GM19455 (cell line): ENCODE results near the gene HSBP1.

Source experiments
- ATAC-seq: cut with Tn5 transposase; IDR thresholded peaks from one replicate; pipeline ENCODE4 v1.9.1; 2021; ENCODE audit not compliant: unreplicated experiment

Gene HSBP1

GRCh38 chr16:83838151-83838550, 30.4 kb downstream of the HSBP1 start:
- ATAC-seq: no peak

- no peak for ATAC-seq
These were observed 31.8 kb downstream of the HSBP1 start for GRCh38 chr16:83839561-83839960.

DNA sequence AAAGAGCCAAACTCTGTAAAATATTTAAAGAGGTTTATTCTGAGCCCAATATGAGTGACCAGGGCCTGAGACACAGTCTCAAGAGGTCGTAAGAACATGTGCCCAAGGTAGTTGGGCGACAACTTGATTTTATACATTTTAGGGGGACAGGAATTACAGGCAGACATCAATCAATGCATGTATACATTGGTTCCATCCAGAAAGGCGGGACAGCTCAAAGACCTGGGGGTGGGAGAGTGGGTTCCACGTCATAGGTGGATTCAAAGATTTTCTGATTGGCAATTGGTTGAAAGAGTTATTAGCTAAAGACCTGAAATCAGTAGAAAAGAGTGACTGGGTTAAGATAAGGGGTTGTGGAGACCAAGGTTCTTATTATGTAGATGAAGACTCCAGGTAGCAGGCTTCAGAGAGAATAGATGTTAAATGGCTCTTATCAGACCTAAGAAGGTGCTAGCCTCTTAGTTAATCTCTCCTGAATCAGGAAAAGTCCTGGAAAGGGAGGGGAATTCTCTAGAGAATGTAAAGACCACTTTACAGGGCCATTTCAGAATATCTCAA, 32.4 kb downstream of the HSBP1 start:
- ATAC-seq: no peak

- ATAC-seq: no peak
These were observed 34.5 kb downstream of the HSBP1 start for GRCh38 chr16:83842291-83842690.

- ATAC-seq: no peak
These were observed 35.2 kb downstream of the HSBP1 start for GRCh38 chr16:83842756-83843507.

DNA sequence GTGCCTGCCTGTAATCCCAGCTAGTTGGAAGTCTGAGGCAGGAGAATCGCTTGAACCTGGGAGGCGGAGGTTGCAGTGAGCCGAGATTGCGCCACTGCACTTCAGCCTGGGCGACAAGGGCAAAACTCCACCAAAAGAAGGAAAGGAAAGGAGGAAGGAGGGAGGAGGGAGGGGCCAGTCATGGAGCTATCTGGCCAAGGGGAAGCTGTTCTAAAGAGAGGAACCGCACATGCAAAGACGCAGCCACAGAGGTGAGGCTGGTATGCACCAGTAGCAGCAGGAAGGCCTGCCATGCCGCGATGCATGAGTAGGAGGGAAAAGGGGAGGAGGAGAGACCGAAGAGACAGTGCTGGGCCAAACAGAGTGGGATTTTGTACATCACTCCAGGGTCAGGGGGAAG, 35.9 kb downstream of the HSBP1 start:
- no peak for ATAC-seq

DNA sequence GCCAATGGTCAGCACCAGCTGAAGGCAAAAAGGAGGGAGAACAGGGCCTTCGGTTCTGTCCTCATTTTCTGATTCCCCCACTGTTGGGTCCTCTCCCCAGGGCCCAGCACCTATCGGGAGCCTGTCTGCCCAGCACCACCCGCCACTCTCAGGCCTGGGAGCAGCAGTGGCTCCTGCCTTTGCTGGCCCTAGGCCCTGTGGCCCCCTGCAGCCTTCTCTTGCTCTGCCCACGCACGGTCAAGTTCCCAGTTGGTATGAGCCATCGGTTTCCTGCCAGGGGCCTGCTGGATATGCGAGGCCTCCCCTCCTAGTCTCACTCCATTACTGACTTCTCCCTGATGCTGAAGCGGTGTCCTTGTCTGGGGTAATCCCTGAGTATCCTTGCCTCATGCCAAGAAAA, 37.5 kb downstream of the HSBP1 start:
- no peak for ATAC-seq

DNA sequence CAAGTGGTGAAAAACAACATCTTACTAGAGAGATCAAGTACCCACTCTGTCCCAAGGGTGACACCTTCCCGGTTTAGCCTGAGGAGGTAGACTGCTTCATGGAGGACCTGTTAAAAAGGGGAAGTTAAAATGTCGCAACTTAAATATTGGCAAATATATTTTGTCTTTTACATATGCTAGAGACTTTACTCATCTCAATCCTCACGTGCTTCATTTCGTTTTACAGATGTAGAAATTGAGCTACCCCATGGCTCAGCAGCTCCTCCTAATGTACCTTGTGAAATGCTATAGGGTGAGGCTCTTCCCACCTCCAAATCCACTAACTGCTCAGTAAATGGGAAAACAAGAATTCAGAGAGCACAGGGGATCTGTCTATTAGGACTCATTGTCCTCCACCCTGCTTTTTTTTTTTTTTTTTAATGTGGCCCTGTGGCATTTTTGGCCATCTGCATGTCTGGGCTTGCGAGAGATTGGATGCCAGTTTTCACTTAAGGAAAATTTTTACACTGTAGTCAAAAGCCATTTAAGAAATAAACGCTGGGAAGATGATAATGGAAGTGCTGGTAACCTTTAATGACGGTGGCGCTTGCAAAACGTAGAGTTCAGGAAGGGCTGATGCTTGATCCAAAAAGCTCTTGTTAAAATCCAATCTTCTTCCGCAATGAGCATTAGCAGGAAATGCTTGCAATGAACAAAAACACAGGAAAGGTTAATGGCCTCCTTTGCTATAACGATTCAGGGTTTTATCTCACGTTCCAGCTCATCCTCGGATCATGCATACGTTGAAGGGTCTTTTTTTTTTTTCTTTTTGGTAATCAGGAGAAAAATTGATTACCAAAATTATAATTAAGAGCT, 39.8 kb downstream of the HSBP1 start:
- no peak for ATAC-seq

GRCh38 chr16:83849421-83849820, 41.6 kb downstream of the HSBP1 start:
- ATAC-seq: no peak

DNA sequence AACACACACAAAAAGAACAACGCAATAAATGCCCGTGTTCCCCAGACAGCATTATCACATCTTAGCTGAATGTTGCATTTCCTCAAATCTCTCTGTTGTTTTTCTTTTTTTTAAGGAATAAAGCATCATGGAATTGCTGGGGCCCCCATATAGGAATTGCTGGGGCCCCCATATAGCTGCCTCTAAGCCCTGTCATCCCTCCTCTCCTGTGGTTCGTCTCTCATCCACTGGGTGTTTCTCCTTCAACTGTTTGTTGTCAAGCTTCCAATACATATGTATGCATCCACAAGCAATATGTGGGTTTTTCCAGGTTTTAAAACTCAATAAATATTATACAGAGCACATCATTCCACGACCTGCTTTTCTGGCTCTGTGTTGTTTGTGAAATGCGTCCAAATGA, 43.2 kb downstream of the HSBP1 start:
- ATAC-seq: no peak

DNA sequence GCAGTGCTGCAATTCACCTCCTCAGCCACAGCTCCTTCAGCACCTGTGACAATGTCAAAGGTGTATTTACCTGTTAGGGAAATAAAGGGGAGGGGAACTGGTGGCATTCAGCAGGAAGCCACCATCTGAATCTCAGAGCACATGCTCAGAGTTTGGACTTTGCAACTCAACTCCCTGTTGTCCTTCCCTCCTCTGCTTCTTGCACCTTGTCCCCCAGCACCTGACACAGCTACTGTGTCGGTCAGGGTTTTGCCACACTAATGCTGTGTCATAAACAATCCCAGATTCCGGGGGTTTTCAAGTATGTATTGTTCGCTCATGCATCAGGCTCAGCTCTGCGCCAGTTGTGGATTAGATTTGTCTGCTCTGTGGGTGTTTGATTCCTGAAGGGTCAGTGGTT, 43.7 kb downstream of the HSBP1 start:
- no peak for ATAC-seq

- no peak for ATAC-seq
These were observed 45.0 kb downstream of the HSBP1 start for GRCh38 chr16:83852774-83853173.

DNA sequence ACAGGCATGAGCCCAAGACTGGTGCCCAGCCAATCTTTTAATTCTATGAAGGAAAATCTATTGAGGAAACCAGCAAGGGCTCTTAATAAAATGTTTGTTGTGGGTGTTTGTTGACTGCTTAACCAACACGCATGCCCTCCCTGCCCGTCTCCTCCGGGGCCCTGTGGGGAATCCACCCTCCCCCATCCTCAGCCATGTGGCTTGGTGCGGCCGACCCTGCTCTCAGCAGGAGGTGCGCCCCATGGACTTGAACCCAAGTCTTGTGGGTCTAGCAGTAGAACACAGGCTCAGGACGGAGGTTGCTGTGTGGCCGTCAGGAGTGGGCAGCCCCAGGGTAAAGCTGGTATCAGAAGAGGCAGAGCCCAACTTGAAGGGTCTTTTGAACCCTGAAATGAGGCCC, 46.1 kb downstream of the HSBP1 start:
- ATAC-seq: no peak

DNA sequence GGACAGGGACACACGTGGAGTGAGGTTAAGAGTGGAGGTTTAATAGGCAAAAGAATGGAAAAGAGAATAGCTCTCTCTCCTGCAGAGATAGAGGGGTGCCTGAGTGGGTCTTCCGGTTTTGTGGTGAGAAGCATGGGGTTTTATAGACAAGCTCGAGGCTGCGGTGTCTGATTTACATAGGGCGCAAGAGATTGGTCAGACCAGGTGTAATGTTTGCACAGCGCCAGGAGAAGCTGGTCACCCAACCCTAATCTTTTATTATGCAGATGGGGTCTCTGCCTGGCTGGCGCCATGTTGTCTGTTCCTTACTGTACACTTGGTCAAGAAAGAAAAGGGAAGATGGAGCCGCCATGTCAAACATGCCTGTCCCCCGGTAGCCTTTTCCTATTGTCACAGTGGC, 46.6 kb downstream of the HSBP1 start:
- no peak for ATAC-seq

- ATAC-seq: no peak
These were observed 49.0 kb downstream of the HSBP1 start for GRCh38 chr16:83856792-83857191.

DNA sequence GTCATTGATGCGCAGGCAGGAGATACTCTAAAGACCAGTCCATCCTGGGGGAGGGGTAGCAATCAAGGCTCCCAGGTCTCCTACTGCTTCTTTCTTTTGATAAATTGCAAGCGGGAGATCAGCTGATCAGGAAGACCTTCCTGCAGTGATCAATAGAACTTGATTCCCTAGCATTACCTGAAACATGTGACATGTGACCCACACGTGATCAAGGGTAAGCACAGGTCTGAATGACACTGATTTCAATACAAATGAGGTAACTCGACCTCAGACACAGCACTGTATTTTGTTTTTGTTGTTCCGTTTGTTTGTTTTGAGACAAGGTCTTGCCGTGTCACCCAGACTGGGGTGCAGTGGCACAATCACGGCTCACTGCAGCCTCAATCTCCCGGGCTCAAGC, 51.5 kb downstream of the HSBP1 start:
- ATAC-seq: no peak

GRCh38 chr16:83862661-83863060, 54.9 kb downstream of the HSBP1 start:
- no peak for ATAC-seq

DNA sequence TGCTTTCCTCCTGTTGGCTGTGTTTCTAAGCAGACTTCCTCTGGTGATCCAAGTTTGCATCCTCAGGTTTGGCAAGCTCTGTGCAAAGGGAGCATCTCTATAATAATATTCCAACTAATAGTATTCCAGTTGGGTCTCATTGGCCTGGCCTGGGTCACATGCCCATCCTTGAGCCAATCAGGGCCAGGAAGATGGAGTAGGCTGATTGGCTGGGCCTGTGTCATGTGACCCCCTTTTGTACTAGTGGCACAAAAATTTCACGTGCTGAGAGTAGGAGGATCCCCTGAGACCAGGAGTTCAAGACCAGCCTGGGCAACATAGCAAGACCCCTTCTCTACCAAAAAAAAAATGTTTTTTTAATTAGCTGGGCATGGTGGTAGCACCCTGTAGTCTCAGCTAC, 55.9 kb downstream of the HSBP1 start:
- ATAC-seq: no peak
